A549 (cell line): ENCODE measurements around the gene DENND5A.

Source experiments
- CTCF ChIP-seq: fragments of >200 bp; sonication (Bioruptor Twin); formaldehyde crosslinking; IDR thresholded peaks from 3 replicates; pipeline ENCODE4 v1.5.1; 2016
- EP300 ChIP-seq, 2 experiments: fragments of >200 bp; sonication (Bioruptor Twin); formaldehyde crosslinking; IDR thresholded peaks; 2 replicates in 1 of 2; 3 replicates in 1 of 2; pipeline ENCODE4 v1.6.1; 2016 to 2017
- ESRRA ChIP-seq: fragments of 150-350 bp; IDR thresholded peaks from 2 replicates; pipeline ENCODE4 v1.6.1; 2014; ENCODE audit warnings: mild to moderate bottlenecking, low read length, borderline replicate concordance
- NFE2L2 ChIP-seq: fragments of 150-350 bp; conservative IDR thresholded peaks from 2 replicates; pipeline ENCODE4 v1.6.1; 2014; ENCODE audit warnings: low read length
- POLR2A ChIP-seq: IDR thresholded peaks from 2 replicates; pipeline ENCODE4 v1.6.1; 2012; ENCODE audit warnings: mild to moderate bottlenecking, low read length
- POLR2AphosphoS2 ChIP-seq: conservative IDR thresholded peaks from 2 replicates; pipeline ENCODE4 v1.6.1; 2012; ENCODE audit warnings: low read length, improper control_type of control experiment, inconsistent platforms
- RAD21 ChIP-seq, 2 experiments: fragments of >200 bp in 1 of 2; sonication (Bioruptor Twin) in 1 of 2; formaldehyde crosslinking in 1 of 2; IDR thresholded peaks in 1 of 2; conservative IDR thresholded peaks in 1 of 2; 2 replicates in 1 of 2; 3 replicates in 1 of 2; pipeline ENCODE4 v1.6.1; 2012 to 2018; ENCODE audit warnings: inconsistent platforms in 1 of 2
- RNF2 ChIP-seq: fragments of 200-600 bp; sonication (generic); IDR thresholded peaks from 2 replicates; pipeline ENCODE4 v1.6.1; 2016; ENCODE audit warnings: low read depth, mild to moderate bottlenecking, antibody characterized with exemption, moderate library complexity, borderline replicate concordance
- USF2 ChIP-seq: fragments of 450-650 bp; IDR thresholded peaks from 2 replicates; pipeline ENCODE4 v1.6.1; 2014; ENCODE audit warnings: antibody characterized with exemption
- ZNF302 ChIP-seq: fragments of 250-450 bp; sonication (Bioruptor Pico); IDR thresholded peaks from 2 replicates; pipeline ENCODE4 v1.9.0; 2021; ENCODE audit warnings: inconsistent platforms, mild to moderate bottlenecking, moderate library complexity
- TF ChIP-seq, protein P1 (sequence below): fragments of 250-450 bp; sonication (Bioruptor Pico); IDR thresholded peaks from 2 replicates; pipeline ENCODE4 v1.5.0; 2021; ENCODE audit warnings: mild to moderate bottlenecking, moderate library complexity, borderline replicate concordance
- TF ChIP-seq, protein P2 (sequence below): fragments of 200-600 bp; sonication (generic); IDR thresholded peaks from 2 replicates; pipeline ENCODE4 v1.6.1; 2016; ENCODE audit warnings: antibody characterized with exemption, mild to moderate bottlenecking, moderate library complexity

GRCh38 chr11:9232482-9232881 lies 32.7 kb downstream of the DENND5A start:
- TF ChIP-seq, protein P1, sequence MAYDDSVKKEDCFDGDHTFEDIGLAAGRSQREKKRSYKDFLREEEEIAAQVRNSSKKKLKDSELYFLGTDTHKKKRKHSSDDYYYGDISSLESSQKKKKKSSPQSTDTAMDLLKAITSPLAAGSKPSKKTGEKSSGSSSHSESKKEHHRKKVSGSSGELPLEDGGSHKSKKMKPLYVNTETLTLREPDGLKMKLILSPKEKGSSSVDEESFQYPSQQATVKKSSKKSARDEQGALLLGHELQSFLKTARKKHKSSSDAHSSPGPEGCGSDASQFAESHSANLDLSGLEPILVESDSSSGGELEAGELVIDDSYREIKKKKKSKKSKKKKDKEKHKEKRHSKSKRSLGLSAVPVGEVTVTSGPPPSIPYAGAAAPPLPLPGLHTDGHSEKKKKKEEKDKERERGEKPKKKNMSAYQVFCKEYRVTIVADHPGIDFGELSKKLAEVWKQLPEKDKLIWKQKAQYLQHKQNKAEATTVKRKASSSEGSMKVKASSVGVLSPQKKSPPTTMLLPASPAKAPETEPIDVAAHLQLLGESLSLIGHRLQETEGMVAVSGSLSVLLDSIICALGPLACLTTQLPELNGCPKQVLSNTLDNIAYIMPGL (CRISPR knock-in tag) = no peak
- TF ChIP-seq POLR2A (no peak), CTCF (no peak), NFE2L2 (no peak), RAD21 (conservative IDR thresholded peaks at IDR 0.05 in 1 of 2, IDR thresholded peaks at IDR 0.05 in 1 of 2) (no peak), ESRRA (no peak), POLR2AphosphoS2 (no peak), USF2 (no peak), RNF2 (no peak), ZNF302 (CRISPR knock-in tag) (no peak), EP300 (IDR thresholded peaks at IDR 0.05) (no peak)
- TF ChIP-seq, protein P2, sequence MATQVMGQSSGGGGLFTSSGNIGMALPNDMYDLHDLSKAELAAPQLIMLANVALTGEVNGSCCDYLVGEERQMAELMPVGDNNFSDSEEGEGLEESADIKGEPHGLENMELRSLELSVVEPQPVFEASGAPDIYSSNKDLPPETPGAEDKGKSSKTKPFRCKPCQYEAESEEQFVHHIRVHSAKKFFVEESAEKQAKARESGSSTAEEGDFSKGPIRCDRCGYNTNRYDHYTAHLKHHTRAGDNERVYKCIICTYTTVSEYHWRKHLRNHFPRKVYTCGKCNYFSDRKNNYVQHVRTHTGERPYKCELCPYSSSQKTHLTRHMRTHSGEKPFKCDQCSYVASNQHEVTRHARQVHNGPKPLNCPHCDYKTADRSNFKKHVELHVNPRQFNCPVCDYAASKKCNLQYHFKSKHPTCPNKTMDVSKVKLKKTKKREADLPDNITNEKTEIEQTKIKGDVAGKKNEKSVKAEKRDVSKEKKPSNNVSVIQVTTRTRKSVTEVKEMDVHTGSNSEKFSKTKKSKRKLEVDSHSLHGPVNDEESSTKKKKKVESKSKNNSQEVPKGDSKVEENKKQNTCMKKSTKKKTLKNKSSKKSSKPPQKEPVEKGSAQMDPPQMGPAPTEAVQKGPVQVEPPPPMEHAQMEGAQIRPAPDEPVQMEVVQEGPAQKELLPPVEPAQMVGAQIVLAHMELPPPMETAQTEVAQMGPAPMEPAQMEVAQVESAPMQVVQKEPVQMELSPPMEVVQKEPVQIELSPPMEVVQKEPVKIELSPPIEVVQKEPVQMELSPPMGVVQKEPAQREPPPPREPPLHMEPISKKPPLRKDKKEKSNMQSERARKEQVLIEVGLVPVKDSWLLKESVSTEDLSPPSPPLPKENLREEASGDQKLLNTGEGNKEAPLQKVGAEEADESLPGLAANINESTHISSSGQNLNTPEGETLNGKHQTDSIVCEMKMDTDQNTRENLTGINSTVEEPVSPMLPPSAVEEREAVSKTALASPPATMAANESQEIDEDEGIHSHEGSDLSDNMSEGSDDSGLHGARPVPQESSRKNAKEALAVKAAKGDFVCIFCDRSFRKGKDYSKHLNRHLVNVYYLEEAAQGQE = no peak
